Measurements from ENCODE around the gene FAM43B. TPM values are rescaled to one million over a fixed set of nuclear protein-coding genes. Genes with fewer than 3 reads are reported as not detected.

Gene FAM43B
- total and polyA plus RNA-seq, 2 experiments from 2014 or later, result 0.66 to 3.0 TPM

Other genes with a start within 250 kb of the FAM43B start
- 0.52 and 0.82 TPM in 2 replicates for gene CAMK2N1, start 66.4 kb upstream of the FAM43B start, total RNA-seq (2014; rRNA removed; shearing (Covaris generic))
- 2.9 and 4.6 TPM in 2 replicates for gene CAMK2N1, start 66.4 kb upstream of the FAM43B start, polyA plus RNA-seq (2016; fragmentation: Nextera tagmentation; extraction: Ambion mirVana)
- 23.7 and 26.2 TPM in 2 replicates for gene MUL1, start 44.4 kb upstream of the FAM43B start, total RNA-seq (2014; rRNA removed; shearing (Covaris generic))
- gene MUL1, start 44.4 kb upstream of the FAM43B start, polyA plus RNA-seq (2016; fragmentation: Nextera tagmentation; extraction: Ambion mirVana), result 8.1 and 8.9 TPM in 2 replicates
- gene CDA, start 36.5 kb downstream of the FAM43B start, total RNA-seq (2014; rRNA removed; shearing (Covaris generic)), result 1.7 and 2.5 TPM in 2 replicates
- 13.6 and 16.4 TPM in 2 replicates for gene CDA, start 36.5 kb downstream of the FAM43B start, polyA plus RNA-seq (2016; fragmentation: Nextera tagmentation; extraction: Ambion mirVana)
- 34.5 and 42.7 TPM in 2 replicates for gene PINK1, start 80.9 kb downstream of the FAM43B start, total RNA-seq (2014; rRNA removed; shearing (Covaris generic))
- 18.3 and 20.8 TPM in 2 replicates for gene PINK1, start 80.9 kb downstream of the FAM43B start, polyA plus RNA-seq (2016; fragmentation: Nextera tagmentation; extraction: Ambion mirVana)
- 242 and 270 TPM in 2 replicates for gene DDOST, start 108.8 kb downstream of the FAM43B start, total RNA-seq (2014; rRNA removed; shearing (Covaris generic))
- 145 and 151 TPM in 2 replicates for gene DDOST, start 108.8 kb downstream of the FAM43B start, polyA plus RNA-seq (2016; fragmentation: Nextera tagmentation; extraction: Ambion mirVana)
- 13.3 and 18.6 TPM in 2 replicates for gene KIF17, start 165.4 kb downstream of the FAM43B start, total RNA-seq (2014; rRNA removed; shearing (Covaris generic))
- 5.9 and 7.4 TPM in 2 replicates for gene KIF17, start 165.4 kb downstream of the FAM43B start, polyA plus RNA-seq (2016; fragmentation: Nextera tagmentation; extraction: Ambion mirVana)
- gene SH2D5, start 180.1 kb downstream of the FAM43B start, total RNA-seq (2014; rRNA removed; shearing (Covaris generic)), result 24.8 and 29.2 TPM in 2 replicates
- 4.6 and 5.0 TPM in 2 replicates for gene SH2D5, start 180.1 kb downstream of the FAM43B start, polyA plus RNA-seq (2016; fragmentation: Nextera tagmentation; extraction: Ambion mirVana)
- 85.5 and 89.1 TPM in 2 replicates for gene HP1BP3, start 234.7 kb downstream of the FAM43B start, total RNA-seq (2014; rRNA removed; shearing (Covaris generic))
- 112 and 117 TPM in 2 replicates for gene HP1BP3, start 234.7 kb downstream of the FAM43B start, polyA plus RNA-seq (2016; fragmentation: Nextera tagmentation; extraction: Ambion mirVana)